Vagina (tissue), 2 donors: ENCODE measurements around the gene DIPK1B. TPM values are rescaled to one million over a fixed set of nuclear protein-coding genes. Genes with fewer than 3 reads are reported as not detected.

Experiments
- DNase-seq, 2 donors: peaks; one replicate each; pipeline ENCODE4 v3.0.0-alpha.2; 2017; ENCODE audit errors: extremely low spot score in 2 of 2
- H3K27ac ChIP-seq: fragments of 200-600 bp; sonication (generic); one replicate; pipeline ENCODE4 v1.5.1; 2019
- H3K27me3 ChIP-seq: fragments of 200-600 bp; sonication (generic); one replicate; pipeline ENCODE4 v1.5.1; 2019
- H3K36me3 ChIP-seq, 2 donors: fragments of 200-600 bp; sonication (generic); one replicate each; pipeline ENCODE4 v1.5.1; 2017 to 2019
- H3K4me1 ChIP-seq: fragments of 200-600 bp; sonication (generic); one replicate; pipeline ENCODE4 v1.5.1; 2019
- H3K4me3 ChIP-seq, 2 donors: fragments of 200-600 bp; sonication (generic); 1 replicate in 1 of 2; 2 replicates in 1 of 2; pipeline ENCODE4 v1.5.1; 2016 to 2019
- H3K9me3 ChIP-seq: fragments of 200-600 bp; sonication (generic); one replicate; pipeline ENCODE4 v1.5.1; 2019
- POLR2A ChIP-seq, 2 donors: fragments of 450-650 bp; IDR thresholded peaks; one replicate each; pipeline ENCODE4 v1.6.1; 2017; ENCODE audit warnings: antibody characterized with exemption in 2 of 2, mild to moderate bottlenecking in 2 of 2, moderate library complexity in 2 of 2
- POLR2AphosphoS5 ChIP-seq, 2 donors: sonication (generic); formaldehyde crosslinking; IDR thresholded peaks; one replicate each; pipeline ENCODE4 v1.9.0; 2017; ENCODE audit warnings: antibody characterized with exemption in 2 of 2, mild to moderate bottlenecking in 2 of 2, low read depth in 1 of 2; ENCODE audit not compliant: insufficient read depth in 1 of 2
- intact Hi-C: fragments of 100-400 bp; cut with DNase I; formaldehyde crosslinking; loops from one replicate; pipeline ENCODE4 v1.15.1; 2023
- total RNA-seq: library from RNA; depleted of rRNA; stranded (reverse); fragments of >200 nt; gene quantifications from one replicate; pipeline ENCODE4 v1.2.3, GENCODE V29; 2016
- TF ChIP-seq, protein P1 (sequence below), 3 experiments: fragments of 450-650 bp in 2 of 3; fragments of 200-600 bp in 1 of 3; sonication (generic) in 1 of 3; IDR thresholded peaks; one replicate each; pipeline ENCODE4 v1.5.1; 2017 to 2019; ENCODE audit warnings: antibody characterized with exemption in 3 of 3, mild to moderate bottlenecking in 2 of 3, moderate library complexity in 2 of 3

Gene DIPK1B
- total RNA-seq, 1 donor from 2014 or later = 11.5 TPM

DNA sequence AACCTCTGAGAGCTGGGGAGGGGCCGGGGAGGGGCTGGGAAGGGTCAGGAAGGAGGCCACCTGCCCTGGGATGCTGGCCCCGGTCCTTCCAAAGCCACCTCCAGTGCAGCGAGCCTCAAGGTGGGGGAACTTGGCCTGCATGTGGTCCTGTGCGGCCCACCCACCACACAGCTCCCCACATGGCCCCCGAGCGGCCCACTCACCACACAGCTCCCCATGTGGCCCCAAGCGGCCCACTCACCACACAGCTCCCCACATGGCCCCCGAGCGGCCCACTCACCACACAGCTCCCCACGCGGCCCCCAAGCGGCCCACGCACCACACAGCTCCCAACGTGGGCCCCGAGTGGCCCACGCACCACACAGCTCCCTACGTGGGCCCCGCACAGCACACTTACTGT is 32.4 kb downstream of the DIPK1B start:
- intact Hi-C loops = no loop called here

DNA sequence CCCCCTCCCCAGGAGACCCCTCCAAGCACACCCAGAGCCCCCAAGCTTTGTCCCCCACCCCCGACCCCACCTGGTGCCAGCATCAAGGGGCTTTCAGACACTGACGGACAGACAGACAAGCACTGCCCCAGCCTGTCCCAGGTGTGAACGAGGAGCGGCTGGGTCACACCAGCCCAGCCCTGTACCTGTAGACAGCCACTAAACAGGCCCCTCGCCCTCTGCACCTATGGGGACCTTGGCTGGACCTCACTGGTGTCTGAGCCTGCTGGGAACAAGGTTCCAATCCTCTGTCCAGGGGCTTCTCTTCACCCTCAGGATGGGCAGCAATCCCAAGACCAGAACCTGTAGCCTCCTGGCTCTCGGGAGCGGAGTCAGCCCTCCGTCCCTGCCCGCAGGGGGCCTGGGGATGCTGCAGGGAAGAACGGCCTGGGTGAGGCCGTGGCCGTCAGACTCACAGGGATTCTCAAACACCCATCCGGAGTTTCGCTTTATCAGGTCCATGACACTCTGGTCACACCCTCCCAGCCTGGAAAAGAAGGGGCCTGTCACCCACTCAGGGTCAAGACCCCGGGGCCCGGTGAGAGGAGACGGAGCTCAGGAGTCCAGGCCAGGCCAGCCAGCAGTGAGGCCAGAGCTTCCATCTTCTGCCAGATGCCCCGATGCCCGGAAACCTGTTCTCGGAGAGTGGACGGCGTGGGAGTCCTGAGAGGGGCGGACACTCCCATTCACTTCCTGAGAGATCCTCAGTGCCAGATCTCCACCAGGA is 33.2 kb downstream of the DIPK1B start:
- H3K36me3 ChIP-seq = no peaks in the 10 kb centered on the region
- H3K4me1 ChIP-seq = peaks cover 33% of the 10 kb centered on the region
- H3K9me3 ChIP-seq = no peaks in the 10 kb centered on the region
- no peak for DNase-seq
- TF ChIP-seq POLR2AphosphoS5 (IDR thresholded peaks at IDR 0.05; ENCODE audit: insufficient read depth in 1 of 2, low read depth in 1 of 2) (no peak), POLR2A (IDR thresholded peaks at IDR 0.05) (no peak)
- TF ChIP-seq, protein P1, sequence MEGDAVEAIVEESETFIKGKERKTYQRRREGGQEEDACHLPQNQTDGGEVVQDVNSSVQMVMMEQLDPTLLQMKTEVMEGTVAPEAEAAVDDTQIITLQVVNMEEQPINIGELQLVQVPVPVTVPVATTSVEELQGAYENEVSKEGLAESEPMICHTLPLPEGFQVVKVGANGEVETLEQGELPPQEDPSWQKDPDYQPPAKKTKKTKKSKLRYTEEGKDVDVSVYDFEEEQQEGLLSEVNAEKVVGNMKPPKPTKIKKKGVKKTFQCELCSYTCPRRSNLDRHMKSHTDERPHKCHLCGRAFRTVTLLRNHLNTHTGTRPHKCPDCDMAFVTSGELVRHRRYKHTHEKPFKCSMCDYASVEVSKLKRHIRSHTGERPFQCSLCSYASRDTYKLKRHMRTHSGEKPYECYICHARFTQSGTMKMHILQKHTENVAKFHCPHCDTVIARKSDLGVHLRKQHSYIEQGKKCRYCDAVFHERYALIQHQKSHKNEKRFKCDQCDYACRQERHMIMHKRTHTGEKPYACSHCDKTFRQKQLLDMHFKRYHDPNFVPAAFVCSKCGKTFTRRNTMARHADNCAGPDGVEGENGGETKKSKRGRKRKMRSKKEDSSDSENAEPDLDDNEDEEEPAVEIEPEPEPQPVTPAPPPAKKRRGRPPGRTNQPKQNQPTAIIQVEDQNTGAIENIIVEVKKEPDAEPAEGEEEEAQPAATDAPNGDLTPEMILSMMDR (IDR thresholded peaks at IDR 0.05) = no peak
- intact Hi-C loops = no loop called here
- peak overlapping the region in 1 of 2 donors; percentile 4 for H3K4me3 ChIP-seq
- no peak overlapping the region for H3K27ac ChIP-seq
- H3K27me3 ChIP-seq = peaks cover 3% of the 10 kb centered on the region

More for the DNA sequence above, 32.4 kb downstream of the DIPK1B start:
- DNase-seq = no peak
- TF ChIP-seq POLR2AphosphoS5 (IDR thresholded peaks at IDR 0.05; ENCODE audit: insufficient read depth in 1 of 2, low read depth in 1 of 2) = no peak
- Histone ChIP-seq H3K27ac (no peak overlapping the region), H3K36me3 (no peaks in the 10 kb centered on the region), H3K27me3 (peaks cover 3% of the 10 kb centered on the region), H3K4me1 (peaks cover 33% of the 10 kb centered on the region), H3K9me3 (no peaks in the 10 kb centered on the region), H3K4me3 (peak overlapping the region in 1 of 2 donors; percentile 4)

DNA sequence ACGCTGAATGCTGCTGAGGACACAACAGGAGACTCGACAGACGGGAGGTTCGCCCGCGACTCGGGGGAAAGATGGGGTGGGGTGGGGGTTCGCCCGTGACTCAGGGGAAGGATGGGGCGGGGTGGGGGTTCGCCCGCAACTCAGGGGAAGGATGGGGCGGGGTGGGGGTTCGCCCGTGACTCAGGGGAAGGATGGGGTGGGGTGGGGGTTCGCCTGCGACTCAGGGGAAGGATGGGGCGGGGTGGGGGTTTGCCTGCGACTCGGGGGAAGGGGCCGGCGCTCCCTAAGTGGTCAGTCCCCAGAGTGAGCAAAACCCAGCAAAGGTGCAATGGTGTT is 33.8 kb downstream of the DIPK1B start:
- intact Hi-C loops = no loop called here
- H3K4me3 ChIP-seq = no peak overlapping the region

DNA sequence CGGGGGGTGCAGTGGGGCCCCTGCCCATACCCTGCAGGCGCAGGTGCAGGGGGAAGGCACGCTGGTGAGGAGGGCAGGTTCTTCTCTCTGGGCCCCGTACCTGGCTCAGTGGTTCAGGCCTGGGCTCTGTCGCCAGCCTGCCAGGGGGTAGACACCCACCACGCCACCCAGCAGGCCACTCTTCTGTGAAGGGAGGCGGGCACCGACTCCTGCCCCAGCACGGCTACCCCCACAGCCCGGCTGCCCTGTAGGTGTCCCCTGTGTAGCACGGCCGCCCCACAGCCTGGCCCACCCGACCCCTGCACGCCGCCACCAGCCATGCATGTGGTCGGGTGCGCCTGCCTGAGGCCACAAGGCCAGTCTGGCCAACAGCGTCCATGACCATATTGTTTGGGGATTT is 34.2 kb downstream of the DIPK1B start:
- intact Hi-C loops = no loop called here
- Histone ChIP-seq H3K27me3 (peaks cover 3% of the 10 kb centered on the region), H3K36me3 (no peaks in the 10 kb centered on the region), H3K9me3 (no peaks in the 10 kb centered on the region), H3K4me1 (peaks cover 23% of the 10 kb centered on the region), H3K4me3 (no peak overlapping the region), H3K27ac (no peak overlapping the region)
- TF ChIP-seq, protein P1 (IDR thresholded peaks at IDR 0.05) = no peak
- DNase-seq = no peak

More for the DNA sequence above, 33.8 kb downstream of the DIPK1B start:
- Histone ChIP-seq H3K9me3 (no peaks in the 10 kb centered on the region), H3K27me3 (peaks cover 3% of the 10 kb centered on the region), H3K4me1 (peaks cover 27% of the 10 kb centered on the region), H3K36me3 (no peaks in the 10 kb centered on the region), H3K27ac (no peak overlapping the region)
- no peak for DNase-seq
- TF ChIP-seq, protein P1 (IDR thresholded peaks at IDR 0.05) = no peak
- TF ChIP-seq POLR2A (IDR thresholded peaks at IDR 0.05) (no peak), POLR2AphosphoS5 (IDR thresholded peaks at IDR 0.05; ENCODE audit: insufficient read depth in 1 of 2, low read depth in 1 of 2) (no peak)

DNA sequence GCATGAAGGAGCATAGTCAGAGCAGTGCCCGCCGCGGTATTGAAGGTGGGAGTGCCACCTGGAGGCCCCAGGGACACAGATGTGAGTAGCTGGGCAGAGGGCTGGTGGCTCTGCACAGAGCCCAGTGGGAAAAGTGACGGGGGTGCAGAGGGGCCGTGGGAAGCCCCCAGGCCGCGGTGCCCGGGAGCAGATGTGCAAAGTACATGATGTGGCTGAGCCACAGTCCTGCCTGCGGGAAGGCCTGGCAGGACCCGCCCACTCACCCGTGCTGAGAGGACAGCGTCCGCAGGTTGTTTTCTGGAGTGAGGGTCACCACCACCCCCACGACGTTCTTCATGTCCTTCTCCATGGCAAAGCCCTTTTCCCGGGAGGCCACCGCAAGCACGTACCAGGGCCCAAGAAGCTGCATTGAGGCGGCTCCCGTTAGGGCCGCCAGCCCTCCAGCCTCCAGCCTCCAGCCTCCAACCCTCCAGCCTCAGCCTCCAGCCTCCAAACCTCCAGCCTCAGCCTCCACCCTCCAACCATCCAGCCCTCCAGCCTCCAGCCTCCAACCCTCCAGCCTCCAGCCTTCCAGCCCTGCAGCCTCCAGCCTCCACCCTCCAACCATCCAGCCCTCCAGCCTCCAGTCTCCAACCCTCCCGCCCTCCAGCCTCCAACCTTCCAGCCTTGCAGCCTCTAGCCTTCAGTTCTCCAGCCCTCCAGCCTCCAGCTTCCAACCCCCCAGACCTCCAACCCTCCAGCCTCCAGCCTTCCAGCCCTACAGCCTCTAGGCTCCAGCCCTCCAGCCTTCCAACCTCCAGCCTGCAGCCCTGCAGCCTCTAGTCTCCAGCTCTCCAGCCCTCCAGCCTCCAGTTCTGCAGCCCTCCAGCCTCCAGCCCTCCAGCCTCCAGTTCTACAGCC is 35.0 kb downstream of the DIPK1B start:
- H3K27ac ChIP-seq = no peak overlapping the region
- DNase-seq = no peak
- H3K9me3 ChIP-seq = no peaks in the 10 kb centered on the region
- no peaks in the 10 kb centered on the region for H3K36me3 ChIP-seq
- H3K4me3 ChIP-seq = no peak overlapping the region
- intact Hi-C loops = no loop called here
- TF ChIP-seq, protein P1 (IDR thresholded peaks at IDR 0.05) = no peak
- TF ChIP-seq POLR2A (IDR thresholded peaks at IDR 0.05) (no peak), POLR2AphosphoS5 (IDR thresholded peaks at IDR 0.05; ENCODE audit: insufficient read depth in 1 of 2, low read depth in 1 of 2) (no peak)
- peaks cover under 1% of the 10 kb centered on the region for H3K27me3 ChIP-seq
- peaks cover 15% of the 10 kb centered on the region for H3K4me1 ChIP-seq
